Pons (tissue), 1 donor: Measurements from ENCODE around the gene WDR90.
"Not testable (repeated sequence)": the region's sequence is repeated elsewhere in the genome, so short reads cannot be mapped to it uniquely, and the experiment has no call there.

Experiments
- DNase-seq: peaks from one replicate; pipeline ENCODE4 v3.0.0-alpha.2; 2016; ENCODE audit warnings: low spot score

WDR90 gene

GRCh38 chr16:708959-709358 lies 59.8 kb downstream of the WDR90 start:
- DNase-seq: no peak

GRCh38 chr16:709566-710499 lies 60.7 kb downstream of the WDR90 start:
- DNase-seq: peak; percentile 86

- no peak for DNase-seq
Observed at GRCh38 chr16:710500-711075, 61.4 kb downstream of the WDR90 start.

GRCh38 chr16:711084-711483 lies 61.9 kb downstream of the WDR90 start:
- no peak for DNase-seq

GRCh38 chr16:711548-712320 lies 62.6 kb downstream of the WDR90 start:
- DNase-seq: no peak

GRCh38 chr16:712740-713250 lies 63.6 kb downstream of the WDR90 start:
- DNase-seq: not testable (repeated sequence)

- DNase-seq: no peak
Observed at GRCh38 chr16:714079-714478, 64.9 kb downstream of the WDR90 start.

- peak; percentile 80 for DNase-seq
Observed at GRCh38 chr16:714558-715476, 65.7 kb downstream of the WDR90 start, which contains the start of gene METRN. Gene METRN (plus strand): TSS chr16:715118. CDS start chr16:715290, 172 bp downstream.

- DNase-seq: no peak
Observed at GRCh38 chr16:715477-716199, 66.5 kb downstream of the WDR90 start.

GRCh38 chr16:716200-716568 lies 67.0 kb downstream of the WDR90 start:
- peak; percentile 94 for DNase-seq

- no peak for DNase-seq
Observed at GRCh38 chr16:716768-717325, 67.7 kb downstream of the WDR90 start.
